DND-41 (cell line): Measurements from ENCODE around the gene PSMD13.
"Not testable (repeated sequence)": the region's sequence is repeated elsewhere in the genome, so short reads cannot be mapped to it uniquely, and the experiment has no call there.

Source experiments
- ATAC-seq: fragments of 200-7000 bp; cut with Tn5 transposase; 3 replicates; pipeline ENCODE4 v1.9.1; 2021; ENCODE audit warnings: low read depth; ENCODE audit not compliant: insufficient read depth
- DNase-seq: peaks from one replicate; pipeline ENCODE4 v3.0.0-alpha.2; 2020
- H2AFZ ChIP-seq: 2 replicates; pipeline ENCODE4 v1.6.0; 2012; ENCODE audit warnings: low read depth, low read length
- H3K27ac ChIP-seq: 2 replicates; pipeline ENCODE4 v1.5.1; 2012; ENCODE audit warnings: low read length, inconsistent platforms
- H3K27me3 ChIP-seq: fragments of 200-600 bp; sonication (generic); 2 replicates; pipeline ENCODE4 v1.6.0; 2012; ENCODE audit warnings: low read length, mild to moderate bottlenecking, inconsistent platforms; ENCODE audit not compliant: insufficient read depth, poor library complexity
- H3K36me3 ChIP-seq: 2 replicates; pipeline ENCODE4 v1.5.1; 2012; ENCODE audit warnings: low read length, inconsistent platforms; ENCODE audit not compliant: insufficient read depth
- H3K4me1 ChIP-seq: 2 replicates; pipeline ENCODE4 v1.5.1; 2012; ENCODE audit warnings: mild to moderate bottlenecking, low read length; ENCODE audit not compliant: insufficient read depth
- H3K4me2 ChIP-seq: 2 replicates; pipeline ENCODE4 v1.6.0; 2012; ENCODE audit warnings: mild to moderate bottlenecking, moderate library complexity, low read length, inconsistent platforms; ENCODE audit not compliant: insufficient read depth
- H3K4me3 ChIP-seq, 2 experiments: fragments of 200-600 bp in 1 of 2; shearing (Covaris generic) in 1 of 2; 2 replicates each; pipeline ENCODE4 v1.5.1; 2012 to 2016; ENCODE audit warnings: inconsistent platforms in 2 of 2, low read length in 2 of 2, mild to moderate bottlenecking in 2 of 2, low read depth in 1 of 2, moderate library complexity in 1 of 2
- H3K79me2 ChIP-seq: 2 replicates; pipeline ENCODE4 v1.6.0; 2012; ENCODE audit warnings: low read length, inconsistent platforms; ENCODE audit not compliant: insufficient read depth
- H3K9ac ChIP-seq: 2 replicates; pipeline ENCODE4 v1.6.0; 2012; ENCODE audit warnings: low read depth, mild to moderate bottlenecking, inconsistent platforms, low read length, moderate library complexity
- H3K9me3 ChIP-seq: 2 replicates; pipeline ENCODE4 v1.5.1; 2012; ENCODE audit warnings: low read length, moderate library complexity, mild to moderate bottlenecking, inconsistent platforms; ENCODE audit not compliant: insufficient read depth, severe bottlenecking
- H4K20me1 ChIP-seq: 2 replicates; pipeline ENCODE4 v1.6.0; 2012; ENCODE audit warnings: low read length; ENCODE audit not compliant: insufficient read depth
- EZH2 ChIP-seq: IDR thresholded peaks from 3 replicates; pipeline ENCODE4 v1.6.1; 2012; ENCODE audit warnings: borderline replicate concordance, low read depth, mild to moderate bottlenecking, moderate library complexity, low read length, inconsistent platforms; ENCODE audit not compliant: severe bottlenecking
- TF ChIP-seq, protein P1 (sequence below): IDR thresholded peaks from 2 replicates; pipeline ENCODE4 v1.5.1; 2012; ENCODE audit warnings: borderline replicate concordance, low read length, moderate library complexity, mild to moderate bottlenecking; ENCODE audit not compliant: poor library complexity, severe bottlenecking; ENCODE audit errors: extremely low read depth

The PSMD13 gene

DNA sequence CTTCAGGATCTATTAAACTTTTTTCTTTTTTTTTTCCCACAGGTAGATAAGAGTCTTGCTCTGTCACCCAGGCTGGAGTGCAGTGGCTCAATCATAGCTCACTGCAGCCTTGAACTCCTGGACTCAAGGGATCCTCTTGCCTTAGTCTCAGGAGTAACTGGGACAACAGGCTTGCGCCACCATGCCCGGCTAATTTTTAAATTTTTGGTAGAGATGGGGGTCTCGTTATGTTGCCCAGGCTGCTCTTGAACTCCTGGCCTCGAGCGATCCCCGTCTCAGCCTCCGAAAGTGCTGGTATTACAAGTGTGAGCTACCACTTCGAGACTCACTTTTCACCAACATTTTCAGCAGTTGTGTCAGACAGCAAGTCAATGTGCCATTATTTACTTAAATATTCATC, 1.6 kb upstream of the PSMD13 start:
- peak overlapping the region; percentile 64 for H3K9ac ChIP-seq
- peak overlapping the region; percentile 65 for H3K27ac ChIP-seq
- H3K9me3 ChIP-seq: no peaks in the 10 kb centered on the region
- DNase-seq (no peak), ATAC-seq (no peak)
- H3K4me1 ChIP-seq: peaks cover 37% of the 10 kb centered on the region
- no peaks in the 10 kb centered on the region for H3K27me3 ChIP-seq
- TF ChIP-seq, protein P1, sequence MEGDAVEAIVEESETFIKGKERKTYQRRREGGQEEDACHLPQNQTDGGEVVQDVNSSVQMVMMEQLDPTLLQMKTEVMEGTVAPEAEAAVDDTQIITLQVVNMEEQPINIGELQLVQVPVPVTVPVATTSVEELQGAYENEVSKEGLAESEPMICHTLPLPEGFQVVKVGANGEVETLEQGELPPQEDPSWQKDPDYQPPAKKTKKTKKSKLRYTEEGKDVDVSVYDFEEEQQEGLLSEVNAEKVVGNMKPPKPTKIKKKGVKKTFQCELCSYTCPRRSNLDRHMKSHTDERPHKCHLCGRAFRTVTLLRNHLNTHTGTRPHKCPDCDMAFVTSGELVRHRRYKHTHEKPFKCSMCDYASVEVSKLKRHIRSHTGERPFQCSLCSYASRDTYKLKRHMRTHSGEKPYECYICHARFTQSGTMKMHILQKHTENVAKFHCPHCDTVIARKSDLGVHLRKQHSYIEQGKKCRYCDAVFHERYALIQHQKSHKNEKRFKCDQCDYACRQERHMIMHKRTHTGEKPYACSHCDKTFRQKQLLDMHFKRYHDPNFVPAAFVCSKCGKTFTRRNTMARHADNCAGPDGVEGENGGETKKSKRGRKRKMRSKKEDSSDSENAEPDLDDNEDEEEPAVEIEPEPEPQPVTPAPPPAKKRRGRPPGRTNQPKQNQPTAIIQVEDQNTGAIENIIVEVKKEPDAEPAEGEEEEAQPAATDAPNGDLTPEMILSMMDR: no peak
- no peak for TF ChIP-seq EZH2
- peaks cover 20% of the 10 kb centered on the region for H3K36me3 ChIP-seq
- peak overlapping the region; percentile 92 for H3K4me2 ChIP-seq
- no peak overlapping the region for H2AFZ ChIP-seq
- H3K4me3 ChIP-seq: peak overlapping the region; percentile 24 to 73; a peak in 3 of 4 replicates
- peaks cover 42% of the 10 kb centered on the region for H3K79me2 ChIP-seq
- peaks cover 17% of the 10 kb centered on the region for H4K20me1 ChIP-seq

DNA sequence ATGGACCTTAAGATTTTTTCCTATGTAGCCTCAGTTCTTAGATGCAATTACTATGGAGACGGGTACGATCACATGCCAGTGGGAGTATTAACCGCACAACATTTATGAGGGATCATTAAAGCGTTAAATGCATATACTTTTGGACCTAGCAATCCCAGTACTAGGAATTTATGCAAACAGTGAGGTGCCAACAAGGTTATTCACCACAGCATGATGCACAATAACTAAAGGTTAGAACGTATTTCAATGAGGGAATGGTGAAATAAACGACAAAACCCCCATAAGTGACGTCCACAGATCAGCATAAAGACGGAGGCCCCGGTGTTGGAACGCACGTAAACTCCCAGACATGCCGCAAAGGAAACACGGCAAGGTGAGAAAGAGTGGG, 1.2 kb upstream of the PSMD13 start:
- no peak for TF ChIP-seq EZH2
- TF ChIP-seq, protein P1: no peak
- ATAC-seq: peak; percentile 14
- H3K27me3 ChIP-seq: no peaks in the 10 kb centered on the region
- H3K4me2 ChIP-seq: peak overlapping the region; percentile 92
- peak overlapping the region; percentile 69 for H2AFZ ChIP-seq
- peak overlapping the region; percentile 24 to 73; a peak in 3 of 4 replicates for H3K4me3 ChIP-seq
- peaks cover 20% of the 10 kb centered on the region for H3K36me3 ChIP-seq
- peak overlapping the region; percentile 65 for H3K27ac ChIP-seq
- peaks cover 46% of the 10 kb centered on the region for H3K79me2 ChIP-seq
- peaks cover 40% of the 10 kb centered on the region for H3K4me1 ChIP-seq
- H3K9me3 ChIP-seq: no peaks in the 10 kb centered on the region
- no peak for DNase-seq
- peaks cover 17% of the 10 kb centered on the region for H4K20me1 ChIP-seq
- peak overlapping the region; percentile 64 for H3K9ac ChIP-seq

DNA sequence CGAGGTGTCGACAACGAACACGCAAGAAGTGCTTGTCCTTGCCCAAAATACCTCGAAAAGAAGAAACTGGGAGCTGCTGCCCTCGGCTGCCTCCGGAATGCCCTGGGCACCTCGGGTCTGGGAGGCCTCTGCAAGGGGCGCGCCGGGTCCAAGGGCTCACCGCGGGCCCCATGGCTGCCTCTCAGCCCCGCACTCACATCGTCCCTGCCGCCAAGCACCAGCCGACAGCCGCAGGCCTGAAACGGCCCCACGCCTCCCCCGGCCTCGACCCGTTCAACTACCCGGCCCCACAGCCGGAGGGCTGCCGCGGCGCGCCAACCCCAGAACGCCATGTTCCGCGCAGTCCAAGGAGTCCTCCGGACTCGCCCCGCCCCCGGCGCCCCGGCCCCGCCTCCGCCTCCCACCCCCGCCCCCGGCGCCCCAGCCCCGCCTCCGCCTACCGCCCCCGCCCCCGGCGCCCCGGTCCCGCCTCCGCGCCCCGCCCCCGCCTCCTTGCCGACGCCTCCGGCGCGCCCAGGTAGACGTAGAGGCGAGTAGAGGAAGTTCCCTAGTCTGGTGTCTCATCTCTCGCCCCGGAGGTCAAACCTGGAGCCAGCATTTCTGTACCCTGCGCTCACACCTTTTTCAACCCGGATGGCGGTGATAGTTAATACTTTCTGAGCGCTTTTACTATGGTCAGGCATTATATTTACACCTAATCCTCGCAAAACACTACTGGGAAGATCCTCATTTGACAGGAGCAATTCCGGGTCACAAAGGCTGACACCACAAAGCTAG, 591 bp upstream of the PSMD13 start, which contains the start of gene SIRT3:
Gene SIRT3, minus strand, starts transcription at position 346 of the 777 bp plus-strand sequence. Its CDS starts 14 bp downstream, at position 332.
- DNase-seq (peak; percentile 84), ATAC-seq (peak; percentile 79)
- H3K79me2 ChIP-seq: peaks cover 51% of the 10 kb centered on the region
- peaks cover 17% of the 10 kb centered on the region for H4K20me1 ChIP-seq
- TF ChIP-seq, protein P1: peak; percentile 12
- no peak for TF ChIP-seq EZH2
- peak within 1 kb of the TSS; percentile 76 for H3K9ac ChIP-seq
- H3K4me1 ChIP-seq: peaks cover 40% of the 10 kb centered on the region
- no peaks in the 10 kb centered on the region for H3K27me3 ChIP-seq
- H3K4me3 ChIP-seq: peak within 1 kb of the TSS; percentile 76 to 86
- H3K4me2 ChIP-seq: peak within 1 kb of the TSS; percentile 92
- H3K9me3 ChIP-seq: no peaks in the 10 kb centered on the region
- peak within 1 kb of the TSS; percentile 84 for H3K27ac ChIP-seq
- peak within 1 kb of the TSS; percentile 78 for H2AFZ ChIP-seq
- H3K36me3 ChIP-seq: peaks cover 25% of the 10 kb centered on the region

DNA sequence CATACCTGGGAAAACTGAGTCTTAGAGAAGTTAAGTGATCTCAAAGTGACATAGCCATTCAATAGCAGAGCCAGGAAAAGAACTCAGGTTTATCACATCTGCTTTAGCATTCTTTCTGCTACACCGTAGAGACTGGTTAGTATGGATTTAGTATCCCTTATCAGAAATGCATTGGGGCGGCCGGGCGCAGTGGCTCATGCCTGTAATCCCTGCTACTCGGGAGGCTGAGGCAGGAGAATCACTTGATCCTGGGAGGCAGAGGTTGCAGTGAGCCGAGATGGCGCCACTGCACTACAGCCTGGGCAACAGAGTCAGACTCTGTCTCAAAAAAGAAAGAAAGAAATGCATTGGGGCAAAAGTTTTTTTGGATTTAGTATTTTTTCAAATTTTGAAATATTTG, 1.6 kb downstream of the PSMD13 start:
- H3K27me3 ChIP-seq, DNase-seq, H2AFZ ChIP-seq, H3K9me3 ChIP-seq, ATAC-seq: not testable (repeated sequence)
- 0 out of 2 replicates have a peak overlapping the region, but pooled peaks have one; percentile 84 for H3K27ac ChIP-seq
- peak overlapping the region; percentile 76 for H3K9ac ChIP-seq
- peak overlapping the region; percentile 92 for H3K4me2 ChIP-seq
- peaks cover 22% of the 10 kb centered on the region for H4K20me1 ChIP-seq
- peaks cover 40% of the 10 kb centered on the region for H3K4me1 ChIP-seq
- H3K79me2 ChIP-seq: peaks cover 67% of the 10 kb centered on the region
- peak overlapping the region; percentile 76 to 86; a peak in 3 of 4 replicates for H3K4me3 ChIP-seq
- H3K36me3 ChIP-seq: peaks cover 44% of the 10 kb centered on the region
